ENCODE measurements around the gene GPC5. TPM values are rescaled to one million over a fixed set of nuclear protein-coding genes. Genes with fewer than 3 reads are reported as not detected.

The GPC5 gene
- total and polyA plus RNA-seq, 11 donors: 0.14 to 2.9 (median 0.84) TPM; not detected in 1

- H3K27ac ChIP-seq: no peak overlapping the region
- ATAC-seq: no peak
- H3K36me3 ChIP-seq: no peaks in the 10 kb centered on the region
- H3K9me3 ChIP-seq: no peaks in the 10 kb centered on the region
- WGBS, 4 donors: 73 to 80% (median 75%) methylated on average over 2 of the region's 2 CpGs
- H3K27me3 ChIP-seq: peaks cover 0 to 35% (median 0%) of the 10 kb centered on the region in 9 donors
- DNase-seq: no peak
- intact Hi-C loops (cut with DNase I): loop anchor here in 4 of 10 donors (10.0 kb wide), 1 partner anchor 336 kb away; no protein-coding TSS in a partner anchor
- no peaks in the 10 kb centered on the region for H3K4me1 ChIP-seq
- TF ChIP-seq, protein P1, sequence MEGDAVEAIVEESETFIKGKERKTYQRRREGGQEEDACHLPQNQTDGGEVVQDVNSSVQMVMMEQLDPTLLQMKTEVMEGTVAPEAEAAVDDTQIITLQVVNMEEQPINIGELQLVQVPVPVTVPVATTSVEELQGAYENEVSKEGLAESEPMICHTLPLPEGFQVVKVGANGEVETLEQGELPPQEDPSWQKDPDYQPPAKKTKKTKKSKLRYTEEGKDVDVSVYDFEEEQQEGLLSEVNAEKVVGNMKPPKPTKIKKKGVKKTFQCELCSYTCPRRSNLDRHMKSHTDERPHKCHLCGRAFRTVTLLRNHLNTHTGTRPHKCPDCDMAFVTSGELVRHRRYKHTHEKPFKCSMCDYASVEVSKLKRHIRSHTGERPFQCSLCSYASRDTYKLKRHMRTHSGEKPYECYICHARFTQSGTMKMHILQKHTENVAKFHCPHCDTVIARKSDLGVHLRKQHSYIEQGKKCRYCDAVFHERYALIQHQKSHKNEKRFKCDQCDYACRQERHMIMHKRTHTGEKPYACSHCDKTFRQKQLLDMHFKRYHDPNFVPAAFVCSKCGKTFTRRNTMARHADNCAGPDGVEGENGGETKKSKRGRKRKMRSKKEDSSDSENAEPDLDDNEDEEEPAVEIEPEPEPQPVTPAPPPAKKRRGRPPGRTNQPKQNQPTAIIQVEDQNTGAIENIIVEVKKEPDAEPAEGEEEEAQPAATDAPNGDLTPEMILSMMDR (IDR thresholded peaks at IDR 0.05): no peak
- no peak for TF ChIP-seq POLR2A (IDR thresholded peaks at IDR 0.05)
- H3K4me3 ChIP-seq: no peak overlapping the region
Observed at GRCh38 chr13:91389186-91389585, 9.2 kb upstream of the GPC5 start.

- peaks cover 0 to 20% (median 12%) of the 10 kb centered on the region in 12 donors for H3K4me1 ChIP-seq
- H3K4me3 ChIP-seq: no peak overlapping the region
- H3K9me3 ChIP-seq: no peaks in the 10 kb centered on the region
- WGBS, 4 donors: 89 to 95% (median 91%) methylated on average over 1 of the region's 1 CpG
- TF ChIP-seq POLR2A (IDR thresholded peaks at IDR 0.05): no peak
- TF ChIP-seq, protein P1 (IDR thresholded peaks at IDR 0.05): no peak
- no peaks in the 10 kb centered on the region for H3K36me3 ChIP-seq
- intact Hi-C loops (cut with DNase I): loop anchor here in 1 of 10 donors (5.0 kb wide), 1 partner anchor 325 kb away; no protein-coding TSS in a partner anchor
- peaks cover 5 to 76% (median 18%) of the 10 kb centered on the region in 9 donors for H3K27me3 ChIP-seq
- DNase-seq (no peak), ATAC-seq (no peak)
- no peak overlapping the region for H3K27ac ChIP-seq
Observed at GRCh38 chr13:91397595-91397994, 826 bp upstream of the GPC5 start.

DNA sequence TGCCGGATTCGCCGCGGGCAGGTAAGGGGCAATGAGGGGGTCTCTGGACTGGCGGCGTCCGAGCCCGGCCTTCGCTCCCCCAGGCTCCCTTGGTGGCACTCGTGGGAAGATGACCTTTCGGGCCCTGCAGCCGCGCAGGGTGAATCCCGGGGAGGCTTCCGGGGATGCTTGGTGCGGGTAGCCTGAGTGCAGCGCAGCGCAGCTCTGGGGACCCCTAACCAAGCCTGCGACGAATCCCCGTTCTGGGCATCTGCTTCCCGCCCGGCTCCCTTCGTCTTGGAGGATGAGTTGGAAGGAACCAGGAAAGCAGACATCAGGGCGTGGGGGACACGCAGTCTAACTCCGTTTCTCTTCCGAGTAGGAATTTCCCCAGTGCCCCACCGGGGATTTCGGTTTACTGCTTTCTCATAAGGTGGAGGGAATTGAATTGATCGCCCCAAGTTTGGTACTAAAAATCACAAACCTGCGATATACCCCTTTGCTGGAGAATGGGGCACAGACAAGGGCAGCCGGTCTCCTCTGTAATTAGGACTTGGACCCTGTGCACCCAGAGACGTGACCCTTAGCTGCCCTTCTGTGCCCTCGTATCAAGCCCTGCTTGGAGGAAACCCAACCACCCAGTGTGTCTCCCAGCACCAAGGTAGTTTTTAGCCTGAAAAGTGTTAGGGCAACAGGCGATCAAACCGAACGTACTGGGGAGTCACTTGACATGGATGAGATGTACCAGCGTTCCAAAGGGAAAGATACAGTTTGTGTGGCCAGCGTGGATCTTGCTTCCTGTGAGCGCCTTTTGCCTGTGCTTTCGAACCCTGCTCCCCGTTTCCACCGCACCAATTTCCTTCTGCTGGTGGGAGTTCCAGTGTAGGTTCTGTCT, 1.0 kb downstream of the GPC5 start:
- Histone ChIP-seq H3K27ac (no peak overlapping the region), H3K4me1 (peaks cover 0 to 20% (median 12%) of the 10 kb centered on the region in 12 donors), H3K36me3 (no peaks in the 10 kb centered on the region), H3K9me3 (no peaks in the 10 kb centered on the region), H3K27me3 (peaks cover 5 to 70% (median 18%) of the 10 kb centered on the region in 9 donors), H3K4me3 (peak overlapping the region; percentile 30 to 64 (median 51))
- ATAC-seq: peak in 1 of 4 donors; percentile 12
- 17 to 49% (median 24%) methylated on average over 17 to 44 of the region's 44 CpGs for WGBS, 4 donors
- intact Hi-C loops (cut with DNase I): loop anchor here in 1 of 10 donors (5.0 kb wide), 1 partner anchor 323 kb away; no protein-coding TSS in a partner anchor
- no peak for TF ChIP-seq POLR2A (IDR thresholded peaks at IDR 0.05)
- TF ChIP-seq, protein P1 (IDR thresholded peaks at IDR 0.05): no peak
- peak in 2 of 5 donors; percentile 25 to 59 for DNase-seq

DNA sequence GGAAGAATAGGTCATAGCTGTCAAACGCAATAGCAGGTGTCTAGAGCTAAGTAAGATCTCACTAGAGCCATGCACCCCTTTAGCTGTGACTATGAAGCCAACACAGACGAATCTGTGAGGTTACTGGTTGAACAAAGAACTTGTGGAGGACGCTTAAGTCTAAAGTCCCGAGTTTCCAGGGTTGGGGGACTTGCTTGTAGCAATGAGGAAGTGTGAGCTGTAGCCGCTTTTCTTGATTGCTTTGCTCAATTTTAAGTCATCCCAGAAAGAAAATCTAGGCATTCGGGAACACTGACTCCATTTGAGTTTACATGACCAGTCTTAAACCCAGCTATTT, 1.6 kb downstream of the GPC5 start:
- H3K4me1 ChIP-seq: peaks cover 0 to 20% (median 12%) of the 10 kb centered on the region in 12 donors
- no peak for ATAC-seq
- H3K27ac ChIP-seq: no peak overlapping the region
- H3K27me3 ChIP-seq: peaks cover 5 to 64% (median 17%) of the 10 kb centered on the region in 9 donors
- intact Hi-C loops (cut with DNase I): no loop called here
- 60 to 78% (median 71%) methylated on average over 5 to 6 of the region's 6 CpGs for WGBS, 4 donors
- no peak overlapping the region for H3K4me3 ChIP-seq
- no peak for DNase-seq
- no peaks in the 10 kb centered on the region for H3K9me3 ChIP-seq
- H3K36me3 ChIP-seq: no peaks in the 10 kb centered on the region
- no peak for TF ChIP-seq POLR2A (IDR thresholded peaks at IDR 0.05)
- TF ChIP-seq, protein P1 (IDR thresholded peaks at IDR 0.05): no peak
